Spleen (tissue), 11 donors: ENCODE data around the gene SRD5A2. TPM values are rescaled to one million over a fixed set of nuclear protein-coding genes. Genes with fewer than 3 reads are reported as not detected.

Experiments used
- DNase-seq: peaks from one replicate; pipeline ENCODE4 v3.0.0-alpha.2; 2020
- H3K27ac ChIP-seq, 8 donors: fragments of 200-600 bp; sonication (generic) in 7 of 8; 1 replicate in 4 of 8; 2 replicates in 4 of 8; pipeline versions ENCODE4 v1.5.0 to v1.8.0; 2016 to 2021; ENCODE audit warnings: inconsistent platforms in 4 of 8, mild to moderate bottlenecking in 4 of 8, moderate library complexity in 1 of 8
- H3K27me3 ChIP-seq, 7 donors: fragments of 200-600 bp; sonication (generic) in 6 of 7; replicated peaks in 1 of 7; 1 replicate in 4 of 7; 2 replicates in 3 of 7; pipeline versions ENCODE4 v1.5.0 to v1.8.0; 2016 to 2021; ENCODE audit warnings: inconsistent platforms in 3 of 7, mild to moderate bottlenecking in 1 of 7
- H3K36me3 ChIP-seq, 6 donors: fragments of 200-600 bp; sonication (generic) in 5 of 6; 1 replicate in 4 of 6; 2 replicates in 2 of 6; pipeline versions ENCODE4 v1.5.0 to v1.8.0; 2016 to 2021; ENCODE audit warnings: inconsistent platforms in 2 of 6
- H3K4me1 ChIP-seq, 6 donors: fragments of 200-600 bp; sonication (generic) in 5 of 6; 1 replicate in 3 of 6; 2 replicates in 3 of 6; pipeline versions ENCODE4 v1.5.0 to v1.8.0; 2016 to 2021; ENCODE audit warnings: inconsistent platforms in 3 of 6
- H3K4me3 ChIP-seq, 8 donors: fragments of 200-600 bp; sonication (generic) in 7 of 8; 1 replicate in 4 of 8; 2 replicates in 4 of 8; pipeline versions ENCODE4 v1.5.0 to v1.8.0; 2016 to 2021; ENCODE audit warnings: inconsistent platforms in 4 of 8, mild to moderate bottlenecking in 4 of 8, moderate library complexity in 2 of 8
- H3K9me3 ChIP-seq, 8 donors: fragments of 200-600 bp; sonication (generic) in 7 of 8; 1 replicate in 4 of 8; 2 replicates in 4 of 8; pipeline versions ENCODE4 v1.5.0 to v1.8.0; 2016 to 2021; ENCODE audit warnings: inconsistent platforms in 4 of 8
- POLR2A ChIP-seq, 3 donors: fragments of 450-650 bp; IDR thresholded peaks; one replicate each; pipeline ENCODE4 v1.5.1; 2017; ENCODE audit warnings: antibody characterized with exemption in 3 of 3, mild to moderate bottlenecking in 1 of 3
- POLR2AphosphoS5 ChIP-seq, 3 donors: sonication (generic); formaldehyde crosslinking; IDR thresholded peaks; one replicate each; pipeline ENCODE4 v1.5.1; 2017; ENCODE audit warnings: antibody characterized with exemption in 3 of 3
- WGBS, 5 donors: extraction: QIAGEN DNeasy Blood & Tissue Kit in 3 of 5; methylation state at CpG; one replicate each; pipeline versions ENCODE4 v1.1.5 to v1.1.7; 2013 to 2018; 5-methylcytosine and 5-hydroxymethylcytosine counted together
- intact Hi-C: fragments of 100-400 bp; cut with DNase I; formaldehyde crosslinking; loops from one replicate; pipeline ENCODE4 v1.15.0; 2023; ENCODE audit warnings: low total_unique reads
- polyA plus RNA-seq, 3 donors: library from polyadenylated mRNA; stranded (reverse); fragments of 200-250 nt; gene quantifications; one replicate each; pipeline ENCODE4 v1.2.1, GENCODE V29; 2013
- total RNA-seq, 7 donors: library from RNA; depleted of rRNA in 3 of 7; stranded (reverse); fragments of >200 nt in 3 of 7; fragmentation: NEBNext Ultra II Directional in 4 of 7; extraction: Animal tissue kit (Norgen Biotek cat#: 25700) in 4 of 7; gene quantifications; one replicate each; pipeline versions ENCODE4 v1.1.0 to v1.2.1, GENCODE V29; 2016 to 2021
- TF ChIP-seq, protein P1 (sequence below), 11 experiments: fragments of 200-600 bp in 7 of 11; fragments of 450-650 bp in 4 of 11; sonication (generic) in 4 of 11; IDR thresholded peaks in 8 of 11; conservative IDR thresholded peaks in 3 of 11; 1 replicate in 7 of 11; 2 replicates in 4 of 11; pipeline versions ENCODE4 v1.4.0 to v1.8.0; 2016 to 2021; ENCODE audit warnings: antibody characterized with exemption in 11 of 11, inconsistent platforms in 4 of 11, mild to moderate bottlenecking in 1 of 11
- donor health status: healthy with polysubstance abuse.
- donor health status: DM: no; HTN: no; CAD: no; lungs with moderate emphysema.
- donor health status: DM: no; HTN: no; CAD: no.
- donor health status: Bipolar disorder and iron deficiency.
- donor health status: healthy.
- donor health status: DM: no; HTN: no; CAD: no.
- donor health status: DM: yes; HTN: yes; CAD: no.

Gene SRD5A2
- total and polyA plus RNA-seq, 10 donors, result 0.02 to 0.06 TPM; not detected in 8

DNA sequence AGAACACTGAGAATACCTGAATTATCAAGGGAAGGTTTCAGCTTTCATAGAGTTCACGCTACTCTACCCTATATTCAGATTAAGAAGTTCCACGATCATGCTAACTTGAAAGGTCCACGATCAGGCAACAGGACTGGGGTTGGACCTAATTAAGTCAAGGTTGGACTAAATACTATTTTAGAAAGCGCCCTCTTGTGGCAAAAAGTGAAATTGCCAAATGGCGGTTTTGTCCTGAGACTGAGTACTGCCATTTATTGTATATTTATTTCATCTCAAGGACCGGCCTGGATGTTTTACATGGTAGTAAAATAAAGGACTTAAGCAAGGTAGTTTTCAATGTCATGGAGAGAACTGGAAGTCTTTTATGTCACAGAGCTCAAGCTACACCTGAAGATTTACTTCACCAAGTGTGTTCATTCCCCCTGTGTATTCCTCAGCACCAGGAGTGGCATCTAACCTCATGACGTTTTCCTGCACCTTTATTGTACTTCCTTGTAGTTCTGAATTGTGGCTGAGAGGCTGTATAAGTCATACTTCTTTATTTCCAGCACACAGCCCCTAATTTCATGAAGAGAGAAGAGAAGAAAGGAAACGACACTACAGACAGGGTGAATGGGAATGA lies 56.8 kb downstream of the SRD5A2 start:
- no peak overlapping the region for H3K4me3 ChIP-seq
- H3K36me3 ChIP-seq, result no peaks in the 10 kb centered on the region
- peaks cover 0 to 3% (median 0%) of the 10 kb centered on the region in 6 donors for H3K4me1 ChIP-seq
- WGBS, 5 donors, result 18 to 29% (median 26%) methylated on average over 8 of the region's 8 CpGs
- TF ChIP-seq POLR2A (IDR thresholded peaks at IDR 0.05), result no peak
- TF ChIP-seq, protein P1, sequence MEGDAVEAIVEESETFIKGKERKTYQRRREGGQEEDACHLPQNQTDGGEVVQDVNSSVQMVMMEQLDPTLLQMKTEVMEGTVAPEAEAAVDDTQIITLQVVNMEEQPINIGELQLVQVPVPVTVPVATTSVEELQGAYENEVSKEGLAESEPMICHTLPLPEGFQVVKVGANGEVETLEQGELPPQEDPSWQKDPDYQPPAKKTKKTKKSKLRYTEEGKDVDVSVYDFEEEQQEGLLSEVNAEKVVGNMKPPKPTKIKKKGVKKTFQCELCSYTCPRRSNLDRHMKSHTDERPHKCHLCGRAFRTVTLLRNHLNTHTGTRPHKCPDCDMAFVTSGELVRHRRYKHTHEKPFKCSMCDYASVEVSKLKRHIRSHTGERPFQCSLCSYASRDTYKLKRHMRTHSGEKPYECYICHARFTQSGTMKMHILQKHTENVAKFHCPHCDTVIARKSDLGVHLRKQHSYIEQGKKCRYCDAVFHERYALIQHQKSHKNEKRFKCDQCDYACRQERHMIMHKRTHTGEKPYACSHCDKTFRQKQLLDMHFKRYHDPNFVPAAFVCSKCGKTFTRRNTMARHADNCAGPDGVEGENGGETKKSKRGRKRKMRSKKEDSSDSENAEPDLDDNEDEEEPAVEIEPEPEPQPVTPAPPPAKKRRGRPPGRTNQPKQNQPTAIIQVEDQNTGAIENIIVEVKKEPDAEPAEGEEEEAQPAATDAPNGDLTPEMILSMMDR (IDR thresholded peaks at IDR 0.05 in 8 of 11, conservative IDR thresholded peaks at IDR 0.05 in 3 of 11), result peak in 10 of 11 experiments; percentile 44 to 84 (median 70)
- no peak for TF ChIP-seq POLR2AphosphoS5 (IDR thresholded peaks at IDR 0.05)
- intact Hi-C loops, result no loop called here
- no peak overlapping the region for H3K27ac ChIP-seq
- DNase-seq, result no peak
- H3K9me3 ChIP-seq, result no peaks in the 10 kb centered on the region
- peaks cover 0 to 54% (median 0%) of the 10 kb centered on the region in 7 donors for H3K27me3 ChIP-seq

DNA sequence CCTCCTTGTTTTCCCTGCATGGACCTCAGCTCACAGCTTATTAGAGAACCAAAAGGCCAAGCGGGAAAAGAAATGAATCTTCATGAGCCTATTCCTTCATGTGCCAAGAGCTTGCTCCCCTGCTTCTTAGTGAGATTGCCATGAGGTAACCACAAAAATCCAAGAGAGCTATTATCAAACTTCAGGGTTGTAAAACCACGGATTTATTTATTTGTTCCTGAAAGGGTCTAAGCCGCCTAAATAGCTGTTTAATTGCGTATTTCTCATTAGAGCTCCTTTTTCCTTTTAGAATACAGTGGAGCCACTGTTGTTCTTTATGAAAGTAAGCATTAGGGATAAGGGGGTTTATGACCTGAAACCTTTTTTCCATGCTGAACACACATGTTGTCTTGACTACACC lies 58.0 kb downstream of the SRD5A2 start:
- WGBS, 5 donors, result 68 to 83% (median 76%) methylated on average over 4 of the region's 4 CpGs
- Histone ChIP-seq H3K4me1 (peaks cover 0 to 3% (median 0%) of the 10 kb centered on the region in 6 donors), H3K27ac (no peak overlapping the region), H3K36me3 (no peaks in the 10 kb centered on the region), H3K27me3 (peaks cover 0 to 60% (median 3%) of the 10 kb centered on the region in 7 donors), H3K4me3 (no peak overlapping the region), H3K9me3 (no peaks in the 10 kb centered on the region)
- no peak for DNase-seq
- TF ChIP-seq, protein P1 (IDR thresholded peaks at IDR 0.05 in 8 of 11, conservative IDR thresholded peaks at IDR 0.05 in 3 of 11), result no peak
- no peak for TF ChIP-seq POLR2AphosphoS5 (IDR thresholded peaks at IDR 0.05)
- intact Hi-C loops, result no loop called here

DNA sequence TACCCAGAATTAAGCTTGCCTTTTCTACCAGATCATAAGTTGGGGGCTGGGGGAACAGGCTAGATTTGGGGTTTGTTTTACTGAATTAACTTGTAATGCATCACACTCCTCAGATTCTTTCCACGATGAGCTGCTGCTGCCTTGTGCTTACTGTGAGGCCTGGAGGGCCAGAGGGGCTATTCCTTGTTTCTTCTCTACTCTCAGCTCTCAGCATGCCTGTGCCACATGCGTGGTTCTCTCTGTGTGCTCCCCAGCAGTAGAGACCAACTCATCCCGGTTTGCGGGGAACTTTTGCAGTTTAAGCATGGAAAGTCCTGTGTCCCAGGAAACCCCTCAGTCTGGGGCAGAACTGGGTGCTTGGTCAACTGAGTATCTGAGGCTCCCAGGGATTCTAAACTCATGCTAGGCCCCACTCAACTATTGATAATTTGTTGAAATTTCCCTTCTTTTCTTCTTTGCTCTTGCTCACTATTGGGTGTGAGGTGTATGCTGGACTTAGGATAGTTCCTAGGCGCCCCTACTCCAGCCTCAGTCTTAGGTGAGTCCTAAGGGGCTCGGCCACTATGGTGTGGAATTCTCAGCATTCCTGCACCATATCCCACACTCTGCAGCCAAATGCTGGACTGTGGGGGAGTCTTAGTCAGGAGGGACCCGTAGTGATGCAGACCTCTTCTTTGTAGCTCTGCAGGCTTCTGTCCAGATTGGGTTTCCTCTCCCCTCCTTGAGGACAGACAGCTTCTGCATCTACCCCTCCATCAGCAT lies 63.1 kb downstream of the SRD5A2 start:
- no peak overlapping the region for H3K27ac ChIP-seq
- intact Hi-C loops, result no loop called here
- H3K9me3 ChIP-seq, result no peaks in the 10 kb centered on the region
- TF ChIP-seq, protein P1 (IDR thresholded peaks at IDR 0.05 in 8 of 11, conservative IDR thresholded peaks at IDR 0.05 in 3 of 11), result no peak
- TF ChIP-seq POLR2AphosphoS5 (IDR thresholded peaks at IDR 0.05) (no peak), POLR2A (IDR thresholded peaks at IDR 0.05) (no peak)
- H3K27me3 ChIP-seq, result peaks cover 0 to 27% (median 0%) of the 10 kb centered on the region in 7 donors
- no peak overlapping the region for H3K4me3 ChIP-seq
- no peaks in the 10 kb centered on the region for H3K36me3 ChIP-seq
- 75 to 86% (median 80%) methylated on average over 7 of the region's 7 CpGs for WGBS, 5 donors
- DNase-seq, result no peak
- H3K4me1 ChIP-seq, result no peaks in the 10 kb centered on the region

DNA sequence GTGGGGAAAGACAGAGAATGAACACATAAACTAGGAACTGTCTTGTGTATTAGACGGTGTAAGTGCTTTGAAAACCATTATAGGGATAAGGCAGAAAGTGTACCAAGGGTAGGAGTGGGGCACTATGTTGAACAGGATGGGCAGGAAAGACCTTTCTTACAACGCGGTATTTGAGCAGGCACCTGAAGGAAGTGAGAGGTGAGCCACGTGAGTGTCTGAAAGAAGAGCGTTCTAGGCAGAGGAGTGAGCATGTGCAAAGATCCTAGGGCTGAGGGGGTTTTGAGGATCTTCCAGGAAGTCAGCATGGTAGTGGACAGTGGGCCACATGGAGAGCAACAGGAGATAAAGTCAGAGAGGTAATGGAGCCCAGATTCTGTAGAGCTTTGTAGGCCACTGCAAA lies 65.2 kb downstream of the SRD5A2 start:
- intact Hi-C loops, result no loop called here
- no peak overlapping the region for H3K27ac ChIP-seq
- H3K36me3 ChIP-seq, result no peaks in the 10 kb centered on the region
- no peak overlapping the region for H3K4me3 ChIP-seq
- WGBS, 5 donors, result 80 to 92% (median 87%) methylated on average over 5 of the region's 5 CpGs
- no peaks in the 10 kb centered on the region for H3K4me1 ChIP-seq
- no peaks in the 10 kb centered on the region for H3K9me3 ChIP-seq
- DNase-seq, result no peak
- H3K27me3 ChIP-seq, result peaks cover 0 to 20% (median 0%) of the 10 kb centered on the region in 7 donors
- TF ChIP-seq POLR2AphosphoS5 (IDR thresholded peaks at IDR 0.05) (no peak), POLR2A (IDR thresholded peaks at IDR 0.05) (no peak)
- TF ChIP-seq, protein P1 (IDR thresholded peaks at IDR 0.05 in 8 of 11, conservative IDR thresholded peaks at IDR 0.05 in 3 of 11), result no peak
